Ureter (tissue), 1 donor: ENCODE measurements around the gene ZNF813. TPM values are rescaled to one million over a fixed set of nuclear protein-coding genes. Genes with fewer than 3 reads are reported as not detected.
"Not testable (repeated sequence)": the region's sequence is repeated elsewhere in the genome, so short reads cannot be mapped to it uniquely, and the experiment has no call there.

ENCODE experiments used
- DNase-seq: peaks from one replicate; pipeline ENCODE4 v3.0.0-alpha.2; 2020; ENCODE audit warnings: low spot score
- total RNA-seq: library from RNA; stranded (reverse); gene quantifications from one replicate; pipeline ENCODE4 v1.2.4, GENCODE V29; 2023
- donor health status: DM: yes; HTN: yes; CAD: no.

ZNF813 gene
- total RNA-seq, 1 donor from 2014 or later, result 6.8 TPM

DNA sequence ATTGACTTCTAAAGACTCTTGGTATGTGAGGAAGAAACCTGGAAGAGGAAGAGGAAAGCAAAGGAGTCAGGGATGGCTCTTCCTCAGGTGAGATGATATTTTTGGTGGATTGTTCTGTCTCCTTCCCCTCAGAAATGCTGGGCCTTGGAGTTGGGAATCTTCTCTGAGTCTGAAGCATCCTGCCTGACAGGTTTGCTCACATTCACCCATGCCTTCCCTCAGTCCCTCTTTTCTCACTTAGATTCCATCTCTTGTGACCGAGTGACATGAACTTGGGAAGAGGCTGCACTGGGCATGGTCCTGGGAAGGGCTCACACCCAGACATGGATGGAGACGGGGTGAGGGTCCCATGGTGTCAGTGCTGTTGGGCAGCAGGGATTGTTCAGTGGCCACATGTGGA lies 16.2 kb downstream of the ZNF813 start:
- not testable (repeated sequence) for DNase-seq

DNA sequence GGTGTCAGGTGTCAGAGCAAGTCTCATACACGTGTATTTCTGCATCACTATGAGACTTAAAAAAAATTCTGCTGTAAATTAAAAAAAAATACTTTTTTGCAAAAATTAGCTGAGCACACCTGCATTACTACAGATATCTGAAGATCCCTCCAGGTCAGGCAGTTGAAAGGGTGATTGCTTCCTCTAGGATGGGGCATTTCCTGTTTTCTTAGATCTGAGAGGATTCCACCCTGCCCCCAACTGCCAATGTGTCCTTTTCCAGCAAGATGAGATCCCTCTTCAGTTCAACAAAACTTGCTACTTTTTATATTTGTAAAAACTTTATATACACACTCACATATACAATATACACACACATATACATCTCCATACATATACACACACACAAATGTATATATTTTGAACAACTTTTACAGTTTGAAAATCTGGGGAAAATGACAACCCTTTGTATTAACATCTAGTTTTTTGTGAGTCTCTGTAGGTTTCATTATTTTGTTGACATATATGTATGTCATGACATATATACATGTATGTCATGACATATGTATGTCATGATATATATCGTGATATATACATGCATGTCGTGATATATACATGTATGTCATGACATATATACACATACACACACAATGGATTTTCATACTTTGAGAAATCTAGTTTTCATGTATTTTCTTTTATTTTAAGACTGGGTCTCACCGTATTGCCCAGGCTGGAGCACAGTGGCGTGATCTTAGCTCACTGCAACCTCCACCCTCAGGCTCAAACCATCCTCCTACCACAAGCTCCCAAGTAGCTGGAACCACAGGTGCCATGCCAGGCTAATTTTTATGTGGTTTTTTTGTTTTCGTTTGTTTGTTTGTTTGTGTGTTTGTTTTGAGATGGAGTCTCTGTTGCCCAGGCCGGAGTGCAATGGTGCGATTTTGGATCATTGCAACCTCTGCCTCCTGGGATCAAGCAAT lies 17.8 kb downstream of the ZNF813 start:
- no peak for DNase-seq

DNA sequence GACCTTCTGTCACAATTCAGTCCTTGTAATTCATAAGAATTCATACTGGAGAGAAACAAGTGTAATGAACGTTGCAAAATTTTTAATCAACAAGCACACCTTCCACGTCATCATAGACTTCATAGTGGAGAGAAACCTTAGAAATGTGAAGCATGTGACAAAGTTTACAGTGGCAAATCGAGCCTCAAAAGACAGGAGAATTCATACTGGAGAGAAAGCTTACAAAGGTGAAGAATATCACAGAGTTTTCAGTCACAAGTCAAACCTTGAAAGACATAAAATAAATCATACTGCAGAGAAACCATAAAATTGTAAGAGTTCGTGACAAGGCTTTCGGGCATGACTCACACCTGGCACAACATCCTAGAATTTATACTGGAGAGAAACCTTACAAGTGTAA lies 24.6 kb downstream of the ZNF813 start:
- DNase-seq, result no peak

DNA sequence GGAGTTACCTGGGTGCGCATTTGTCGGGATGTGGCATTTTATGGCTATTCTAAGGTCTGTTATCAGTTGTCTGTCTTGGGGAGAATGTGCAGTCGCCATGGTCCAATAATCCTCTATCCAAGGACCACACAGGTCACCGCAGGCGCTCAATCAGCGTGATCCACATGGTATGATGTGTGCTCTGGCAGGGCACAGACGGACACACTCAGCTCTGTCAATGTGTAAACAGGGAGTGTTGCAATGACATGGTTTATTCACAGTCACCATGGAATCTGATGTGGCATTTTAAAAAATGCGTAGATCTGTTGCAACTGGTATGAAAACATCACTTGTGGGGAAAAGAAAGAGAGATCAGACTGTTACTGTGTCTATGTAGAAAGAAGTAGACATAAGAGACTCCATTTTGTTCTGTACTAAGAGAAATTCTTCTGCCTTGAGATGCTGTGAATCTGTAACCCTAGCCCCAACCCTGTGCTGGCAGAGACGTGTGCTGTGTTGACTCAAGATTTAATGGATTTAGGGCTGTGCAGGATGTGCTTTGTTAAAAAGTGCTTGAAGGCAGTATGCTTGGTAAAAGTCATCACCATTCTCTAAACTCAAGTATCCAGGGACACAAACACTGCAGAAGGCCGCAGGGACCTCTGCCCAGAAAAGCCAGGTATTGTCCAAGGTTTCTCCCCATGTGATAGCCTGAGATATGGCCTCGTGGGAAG lies 29.9 kb downstream of the ZNF813 start:
- not testable (repeated sequence) for DNase-seq

DNA sequence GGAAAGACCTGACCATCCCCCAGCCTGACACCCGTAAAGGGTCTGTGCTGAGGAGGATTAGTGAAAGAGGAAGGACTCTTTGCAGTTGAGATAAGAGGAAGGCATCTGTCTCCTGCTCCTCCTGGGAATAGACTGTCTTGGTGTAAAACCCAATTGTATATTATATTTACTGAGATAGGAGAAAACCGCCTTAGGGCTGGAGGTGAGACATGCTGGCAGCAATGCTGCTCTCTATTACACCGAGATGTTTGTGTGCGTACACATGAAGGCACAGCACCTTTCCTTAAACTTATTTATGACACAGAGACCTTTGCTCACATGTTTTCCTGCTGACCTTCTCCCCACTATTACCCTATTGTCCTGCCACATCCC lies 30.5 kb downstream of the ZNF813 start:
- DNase-seq, result not testable (repeated sequence)

DNA sequence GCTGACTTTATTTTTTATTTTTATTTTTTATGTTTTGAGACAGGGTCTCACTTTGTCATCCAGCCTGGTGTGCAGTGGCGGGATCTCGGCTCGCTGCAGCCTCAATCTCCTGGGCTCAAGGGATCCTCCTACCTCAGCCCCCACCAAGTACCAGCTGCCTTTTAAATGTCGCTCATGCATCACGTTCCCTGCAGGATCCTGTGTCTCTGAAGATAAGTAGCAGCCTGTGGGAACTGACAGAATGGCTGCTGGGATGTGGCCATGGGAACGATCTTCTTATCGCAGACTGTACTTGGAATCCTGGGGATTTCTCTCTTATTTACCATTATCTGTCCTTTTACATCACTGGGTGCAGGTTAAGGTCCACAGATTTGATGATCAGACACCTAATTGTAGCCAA lies 35.6 kb downstream of the ZNF813 start:
- DNase-seq, result not testable (repeated sequence)

DNA sequence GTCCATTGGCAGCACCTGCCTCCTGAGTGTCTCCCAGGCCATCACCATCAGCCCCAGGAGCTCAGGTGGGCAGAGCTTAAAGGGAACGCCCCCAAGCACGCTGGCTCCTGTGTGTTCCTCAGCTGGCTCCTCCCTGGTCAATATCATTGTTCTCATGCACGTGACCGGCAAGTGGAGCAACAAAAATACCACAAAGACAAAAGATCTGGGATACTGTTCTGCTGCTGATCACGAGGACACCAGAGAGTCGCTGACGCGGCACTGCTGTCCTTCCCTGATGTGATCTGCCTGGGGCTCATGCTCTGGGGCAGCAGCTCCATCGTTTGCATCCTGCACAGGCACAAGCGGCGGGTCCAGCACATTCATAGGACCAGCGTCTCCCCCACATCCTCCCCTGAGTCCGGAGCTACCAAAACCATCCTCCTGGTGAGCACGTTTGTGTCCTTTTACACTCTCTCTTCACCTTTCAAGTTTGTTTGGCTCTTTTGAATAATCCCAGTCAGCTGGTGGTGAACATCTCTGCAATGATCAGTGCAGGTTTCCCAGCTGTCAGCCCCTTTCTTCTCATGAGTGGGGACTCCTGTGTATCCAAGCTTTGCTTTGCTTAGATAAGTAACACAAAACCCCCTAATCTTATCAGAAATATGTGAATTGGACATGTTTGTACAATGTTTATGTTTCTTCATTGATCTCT lies 36.3 kb downstream of the ZNF813 start:
- not testable (repeated sequence) for DNase-seq

DNA sequence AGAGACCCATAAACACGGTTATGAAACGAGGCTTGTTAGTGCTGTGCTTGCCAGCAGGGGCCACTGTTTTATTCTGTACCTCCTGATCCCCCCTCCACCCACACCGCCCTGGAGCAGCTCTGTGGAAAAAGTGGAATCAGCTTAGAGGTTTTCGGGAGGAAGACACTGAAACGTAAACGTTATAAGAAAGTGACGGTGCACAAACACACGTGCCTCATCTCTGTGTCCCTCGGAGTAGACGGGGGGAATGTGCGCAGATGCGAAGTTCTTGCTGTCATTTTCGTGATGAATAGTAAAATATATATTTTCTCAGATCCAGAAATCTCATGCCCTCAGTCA lies 36.8 kb downstream of the ZNF813 start:
- not testable (repeated sequence) for DNase-seq

DNA sequence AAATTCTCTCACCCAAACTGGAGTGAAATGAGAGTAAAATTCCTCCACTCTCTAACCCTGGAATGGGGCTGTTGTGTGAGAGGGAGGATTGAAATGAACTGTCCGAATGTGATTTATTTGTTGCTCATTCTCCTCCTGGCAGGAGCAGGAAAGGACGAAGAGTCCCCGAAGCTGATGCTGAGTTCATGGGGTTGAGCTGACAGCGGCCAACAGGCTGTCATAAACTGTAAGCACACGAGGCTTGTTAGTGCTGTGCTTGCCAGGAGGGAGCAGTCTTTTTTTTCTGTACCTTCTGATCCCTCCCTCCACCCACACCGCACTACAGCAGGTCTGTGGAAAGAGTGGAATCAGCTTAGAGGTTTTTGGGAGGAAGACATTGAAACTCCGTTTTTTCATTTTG lies 37.4 kb downstream of the ZNF813 start:
- no peak for DNase-seq

DNA sequence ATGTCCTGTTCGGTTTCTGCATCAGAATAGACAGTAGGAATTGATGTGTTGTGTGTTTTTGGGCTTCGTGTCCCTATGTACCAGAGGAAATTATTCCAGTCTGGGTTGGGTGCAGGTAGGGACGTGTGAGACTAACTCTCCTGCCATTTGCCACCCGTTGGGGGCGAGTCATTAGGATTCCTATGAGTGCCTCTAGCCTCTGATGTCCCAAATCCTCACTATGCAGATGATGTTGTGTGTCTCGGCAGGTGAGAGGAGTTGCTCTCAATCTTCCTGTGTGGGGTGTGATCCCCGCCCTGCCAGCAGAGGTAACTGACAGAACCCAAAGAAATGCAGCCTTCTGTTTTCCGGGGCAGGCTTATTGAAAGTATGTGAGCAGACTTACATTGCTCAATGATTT lies 39.2 kb downstream of the ZNF813 start:
- DNase-seq, result no peak

DNA sequence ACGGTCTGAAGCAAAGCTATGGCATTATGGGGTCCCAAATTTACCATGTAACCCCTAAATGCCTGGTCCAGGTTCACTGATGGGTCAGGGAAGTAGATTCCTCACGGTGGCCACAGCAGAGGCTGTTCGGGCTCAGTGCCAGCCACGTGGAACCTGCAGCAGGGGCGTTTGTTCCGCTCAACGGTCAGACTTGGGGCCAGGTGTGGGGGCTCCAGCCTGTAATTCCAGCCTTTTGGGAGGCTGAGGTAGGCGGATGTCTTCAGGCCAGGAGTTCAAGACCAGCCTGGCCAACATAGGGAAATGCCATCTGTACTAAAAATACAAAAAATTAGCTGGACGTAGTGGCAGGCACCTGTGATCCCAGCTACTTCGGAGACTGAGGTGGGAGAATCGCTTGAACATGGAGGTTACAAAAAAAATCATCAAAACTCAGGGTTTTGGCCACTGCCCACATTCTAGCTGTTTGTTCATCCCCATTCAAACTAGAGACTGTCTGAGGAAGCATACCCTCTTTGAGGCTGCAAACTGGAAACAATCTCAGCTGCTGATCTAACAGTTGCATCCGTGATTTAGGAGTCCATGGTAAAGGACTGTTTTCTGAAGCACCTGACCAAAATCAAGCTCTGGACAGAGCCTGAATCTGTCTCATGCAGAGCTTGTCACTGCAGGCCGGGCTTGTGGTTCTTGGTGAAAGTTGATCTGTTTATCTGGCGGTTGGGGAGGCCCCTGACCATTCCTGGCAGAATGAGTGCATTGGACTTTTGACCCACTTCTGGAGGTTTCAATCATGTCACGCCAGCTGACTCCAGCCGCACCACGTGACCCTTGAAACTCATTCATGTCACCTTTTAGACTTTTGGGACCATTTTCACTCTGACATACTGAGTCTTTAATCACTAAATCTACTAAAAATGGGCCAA lies 40.2 kb downstream of the ZNF813 start:
- DNase-seq, result no peak

DNA sequence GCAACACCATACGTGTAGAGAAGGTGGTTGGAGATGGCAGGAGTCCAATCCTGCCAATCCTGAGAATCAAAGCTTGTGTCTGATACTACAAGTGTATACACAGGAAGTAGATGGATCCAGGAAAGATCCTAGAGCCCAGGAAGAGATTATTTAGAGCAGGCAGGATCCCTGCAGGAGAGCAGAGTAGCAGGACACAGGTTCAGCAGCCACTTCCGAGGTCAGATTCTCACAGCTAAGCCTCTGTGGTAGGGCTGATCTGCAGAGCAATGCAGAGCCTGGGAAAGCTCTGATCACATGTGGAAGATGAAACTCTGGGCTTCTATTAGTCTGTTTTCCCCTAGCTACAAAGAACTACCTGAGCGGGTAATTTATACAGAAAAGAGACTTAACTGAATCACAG lies 41.9 kb downstream of the ZNF813 start:
- DNase-seq, result no peak

DNA sequence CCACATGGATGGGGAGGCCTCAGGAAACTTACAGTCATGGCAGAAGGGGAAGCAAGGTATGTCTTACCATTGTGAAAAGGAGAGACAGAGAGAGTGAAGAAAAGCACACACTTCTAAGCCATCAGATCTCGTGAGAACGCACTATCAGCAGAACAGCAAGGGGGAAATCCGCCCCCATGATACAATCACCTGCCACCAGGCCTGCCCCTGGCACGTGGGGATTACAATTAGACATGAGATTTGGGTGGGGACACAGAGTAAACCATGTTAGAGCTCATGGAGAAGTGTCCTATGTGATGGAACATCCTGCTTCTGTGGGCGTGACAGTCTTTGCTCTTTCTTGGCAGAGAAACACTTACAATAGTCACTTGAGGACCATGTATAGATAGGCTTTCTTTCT lies 42.3 kb downstream of the ZNF813 start:
- DNase-seq, result no peak

DNA sequence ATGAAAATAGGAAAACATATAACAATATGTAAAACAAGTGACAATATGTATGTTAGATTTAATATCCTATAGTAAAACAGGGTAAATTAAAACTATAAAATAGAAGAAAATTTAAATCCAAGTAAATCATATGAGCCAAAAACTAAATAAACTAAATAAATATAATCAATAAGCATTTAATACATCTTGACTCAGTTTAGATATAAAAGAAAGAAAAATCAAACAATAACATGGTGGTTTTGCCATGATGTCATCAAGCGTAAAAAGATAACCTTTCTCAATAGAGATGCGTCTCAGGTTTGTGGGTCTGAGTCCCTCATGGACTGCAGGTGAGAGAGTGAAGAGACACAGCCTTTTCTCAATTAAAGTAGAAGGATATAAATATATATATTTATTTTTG lies 43.8 kb downstream of the ZNF813 start:
- no peak for DNase-seq

DNA sequence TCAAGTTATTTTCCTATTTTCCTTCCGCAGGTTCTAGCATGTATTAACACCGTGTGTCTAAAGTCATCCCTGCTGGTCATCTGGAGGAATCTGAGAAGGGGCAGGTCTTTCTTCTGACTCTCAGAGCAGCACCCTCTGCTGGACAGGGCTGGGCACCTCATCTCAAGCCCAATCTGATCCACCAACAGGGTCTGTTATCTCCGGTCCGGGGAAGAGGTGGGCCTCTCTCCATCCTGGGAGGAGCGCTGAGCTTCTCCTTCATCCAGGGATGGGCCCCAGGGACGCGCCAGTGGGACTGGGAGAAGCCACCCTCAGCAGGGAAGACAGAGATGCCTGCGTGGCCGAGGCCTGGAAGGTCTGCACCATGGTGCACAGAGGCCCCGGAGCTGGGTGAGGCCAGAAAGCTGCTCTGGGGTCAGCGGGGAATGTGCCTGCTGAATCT lies 44.4 kb downstream of the ZNF813 start:
- no peak for DNase-seq

DNA sequence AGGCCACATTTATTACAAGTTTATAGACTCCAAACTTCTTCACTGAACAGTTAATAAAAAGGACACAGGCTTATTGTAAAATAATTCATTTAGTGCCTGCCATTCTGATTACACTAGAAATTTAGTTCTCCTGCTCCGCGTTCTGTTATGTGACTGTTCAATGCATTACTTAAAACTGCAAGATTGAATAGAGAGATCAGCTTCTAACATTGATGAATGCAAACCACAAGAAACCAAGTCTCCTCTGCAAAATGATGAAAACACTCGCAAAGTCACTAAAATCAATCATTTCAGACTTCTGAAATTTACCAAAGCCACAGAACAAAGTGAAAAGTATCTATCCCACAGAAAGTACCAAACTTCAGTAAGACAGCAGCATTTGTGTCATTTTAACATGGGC lies 47.5 kb downstream of the ZNF813 start:
- not testable (repeated sequence) for DNase-seq

DNA sequence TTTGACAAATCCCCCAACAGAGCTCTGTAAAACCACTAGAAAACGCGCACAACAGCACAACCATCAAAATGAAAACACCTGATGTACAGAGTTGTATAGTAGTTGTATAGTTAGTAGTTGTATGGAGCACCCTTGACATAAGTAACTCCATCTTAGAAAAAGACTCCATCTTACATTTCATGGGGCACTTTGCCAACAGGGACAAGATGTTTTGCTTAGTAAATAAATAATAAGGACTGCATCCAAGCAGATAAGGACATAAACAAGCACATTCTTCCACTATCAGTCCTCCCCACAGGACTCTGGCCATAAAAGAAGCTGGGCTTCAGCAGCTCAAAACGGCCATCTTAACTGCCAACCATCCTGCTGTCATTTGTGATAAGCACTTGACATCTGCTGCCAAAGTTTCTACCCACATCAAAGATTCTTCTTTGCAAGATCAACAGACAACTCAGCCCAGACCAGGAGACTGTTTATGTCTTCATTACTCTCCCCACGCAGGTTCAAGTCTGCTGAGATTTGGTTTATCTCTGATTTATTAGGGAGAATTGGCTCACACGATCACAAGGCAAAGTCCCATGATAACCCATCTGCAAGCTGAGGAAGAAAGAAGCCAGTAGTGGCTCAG lies 49.7 kb downstream of the ZNF813 start:
- DNase-seq, result no peak

DNA sequence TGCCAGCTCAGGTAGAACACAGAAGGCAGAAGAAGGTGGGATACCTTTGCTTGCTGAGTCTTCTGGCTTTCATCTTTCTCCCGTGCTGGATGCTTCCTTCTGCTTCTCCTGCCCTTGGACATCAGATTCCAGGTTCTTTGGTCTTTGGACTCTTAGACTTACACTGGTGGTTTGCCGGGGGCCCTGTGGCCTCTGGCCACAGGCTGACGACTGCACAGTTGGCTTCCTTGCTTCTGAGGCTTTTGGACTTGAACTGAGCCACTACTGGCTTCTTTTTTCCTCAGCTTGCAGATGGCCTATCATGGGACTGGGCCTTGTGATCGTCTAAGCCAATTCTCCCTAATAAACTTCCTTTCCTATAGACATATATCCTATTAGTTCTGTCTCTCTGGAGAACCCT lies 50.6 kb downstream of the ZNF813 start:
- DNase-seq, result no peak

DNA sequence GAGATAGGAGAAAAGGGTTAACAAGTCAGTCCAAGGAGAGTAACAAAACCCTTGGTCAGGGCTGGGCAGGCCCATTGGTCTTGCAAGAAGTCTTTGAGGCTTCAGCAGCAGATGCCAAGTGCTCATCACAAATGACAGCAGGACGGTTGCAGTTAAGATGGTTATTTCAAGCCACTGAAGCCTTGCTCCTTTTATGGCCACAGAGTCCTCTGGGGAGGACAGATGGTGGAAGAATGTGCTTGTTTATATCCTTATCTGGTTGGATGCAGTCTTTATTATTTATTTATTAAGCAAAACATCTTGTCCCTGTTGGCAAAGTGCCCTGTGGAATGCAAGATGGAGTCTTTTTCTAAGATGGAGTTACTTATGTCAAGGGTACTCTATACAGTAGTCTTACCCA lies 51.2 kb downstream of the ZNF813 start:
- no peak for DNase-seq

DNA sequence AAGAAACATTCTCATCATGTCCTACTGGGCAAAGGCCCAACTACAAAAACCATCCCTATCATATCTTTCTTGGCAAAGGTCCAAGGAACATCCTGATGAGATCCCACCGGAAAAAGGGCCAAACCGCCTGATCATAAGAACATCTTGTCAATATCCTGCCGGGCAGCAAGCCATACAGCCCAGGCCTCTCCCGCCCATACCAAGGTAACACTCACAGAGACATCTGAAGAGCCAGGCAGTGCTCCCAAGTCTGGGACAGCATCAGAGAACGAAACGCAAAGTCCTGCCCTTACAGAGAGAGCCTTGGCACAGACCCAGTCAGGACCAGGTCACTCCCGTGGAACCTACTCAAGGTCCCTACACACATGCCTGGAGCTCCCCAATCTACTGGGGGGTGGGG lies 51.9 kb downstream of the ZNF813 start:
- no peak for DNase-seq

DNA sequence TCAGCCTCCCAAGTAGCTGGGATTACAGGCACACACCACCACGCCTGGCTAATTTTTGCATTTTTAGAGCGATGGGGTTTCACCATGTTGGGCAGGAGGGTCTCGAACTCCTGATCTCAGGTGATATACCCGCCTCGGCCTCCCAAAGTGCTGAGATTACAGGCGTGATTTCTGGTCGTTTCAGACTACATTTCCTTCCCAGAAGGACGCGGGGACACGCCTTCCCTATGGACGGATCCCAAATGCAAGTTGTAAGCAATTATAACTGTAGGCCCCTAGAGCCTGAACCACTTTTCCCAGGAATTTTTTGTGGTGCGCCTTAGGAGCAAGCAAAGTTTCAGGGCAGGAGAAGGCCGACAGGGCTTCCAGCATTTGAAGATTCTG lies 52.6 kb downstream of the ZNF813 start:
- no peak for DNase-seq
